ENCODE measurements around the gene EDN2.

Gene EDN2

GRCh38 chr1:41516168-41517061 lies 31.9 kb upstream of the EDN2 start:
- peak; percentile 57 for DNase-seq

- DNase-seq, result no peak
These were observed 31.3 kb upstream of the EDN2 start for GRCh38 chr1:41515778-41516167.

GRCh38 chr1:41515131-41515678 lies 30.7 kb upstream of the EDN2 start:
- DNase-seq, result no peak

- DNase-seq, result no peak
These were observed 29.9 kb upstream of the EDN2 start for GRCh38 chr1:41514381-41514780.

- DNase-seq, result no peak
These were observed 28.9 kb upstream of the EDN2 start for GRCh38 chr1:41513383-41513735.

- DNase-seq, result no peak
These were observed 28.4 kb upstream of the EDN2 start for GRCh38 chr1:41512701-41513382.

GRCh38 chr1:41511239-41511540 lies 26.7 kb upstream of the EDN2 start:
- DNase-seq, result no peak

GRCh38 chr1:41510531-41511238 lies 26.2 kb upstream of the EDN2 start:
- DNase-seq, result no peak

GRCh38 chr1:41509270-41509671 lies 24.8 kb upstream of the EDN2 start:
- DNase-seq, result no peak

- no peak for DNase-seq
These were observed 23.8 kb upstream of the EDN2 start for GRCh38 chr1:41508290-41508689.

GRCh38 chr1:41507836-41508235 lies 23.4 kb upstream of the EDN2 start:
- DNase-seq, result no peak

GRCh38 chr1:41507110-41507720 lies 22.7 kb upstream of the EDN2 start:
- no peak for DNase-seq

GRCh38 chr1:41504114-41505035 lies 19.9 kb upstream of the EDN2 start:
- DNase-seq, result no peak

- no peak for DNase-seq
These were observed 19.1 kb upstream of the EDN2 start for GRCh38 chr1:41503538-41504113.

GRCh38 chr1:41502912-41503311 lies 18.4 kb upstream of the EDN2 start:
- peak; percentile 58 for DNase-seq

- no peak for DNase-seq
These were observed 17.1 kb upstream of the EDN2 start for GRCh38 chr1:41501581-41501980.

GRCh38 chr1:41500781-41501518 lies 16.5 kb upstream of the EDN2 start:
- DNase-seq, result peak; percentile 57

GRCh38 chr1:41500378-41500777 lies 15.9 kb upstream of the EDN2 start:
- peak; percentile 89 for DNase-seq

- DNase-seq, result no peak
These were observed 15.1 kb upstream of the EDN2 start for GRCh38 chr1:41499591-41499990.

GRCh38 chr1:41498804-41499203 lies 14.3 kb upstream of the EDN2 start:
- peak; percentile 61 for DNase-seq

GRCh38 chr1:41498391-41498790 lies 13.9 kb upstream of the EDN2 start:
- DNase-seq, result peak; percentile 16

All from kidney glomerular epithelial cell (primary cell).